GM12864 (cell line): Measurements from ENCODE around the gene RHBG.

Experiments
- DNase-seq: peaks from one replicate; pipeline ENCODE4 v3.0.0-alpha.2; 2011; ENCODE audit warnings: low read depth
- H3K4me3 ChIP-seq: 2 replicates; pipeline ENCODE4 v1.5.1; 2011; ENCODE audit warnings: mild to moderate bottlenecking, low read depth, low read length, control low read depth
- TF ChIP-seq, protein P1 (sequence below): IDR thresholded peaks from 2 replicates; pipeline ENCODE4 v1.5.1; 2011; ENCODE audit warnings: low read depth, mild to moderate bottlenecking, moderate library complexity, low read length, control low read depth, inconsistent platforms; ENCODE audit errors: missing control alignments

RHBG gene

DNA sequence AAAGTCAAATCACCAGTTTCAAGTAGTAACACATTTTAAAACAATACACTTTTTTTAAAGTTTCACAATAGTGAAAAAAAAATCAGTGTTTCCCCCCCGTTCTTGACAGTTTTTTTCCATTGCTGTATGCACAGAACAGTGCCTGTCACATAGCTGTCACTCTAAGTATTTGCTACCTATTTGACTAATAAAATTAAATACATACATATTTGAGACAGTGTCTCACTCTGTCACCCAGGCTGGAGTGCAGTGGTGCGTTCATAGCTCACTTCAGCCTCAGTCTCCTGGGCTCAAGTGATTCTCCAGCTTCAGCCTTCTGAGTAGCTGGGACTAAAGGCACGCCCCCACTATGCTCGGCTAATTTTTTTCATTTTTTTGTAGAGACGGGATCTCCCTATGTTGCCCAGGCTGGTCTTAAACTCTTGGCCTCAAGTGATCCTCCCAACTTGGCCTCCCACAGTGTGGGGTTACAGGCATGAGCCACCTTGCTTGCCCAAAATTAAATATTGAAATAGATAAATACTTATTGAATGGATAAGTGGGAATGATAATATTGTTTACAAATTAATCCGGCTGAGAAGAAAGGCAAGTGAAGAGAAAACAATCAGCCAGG lies 12.6 kb upstream of the RHBG start:
- TF ChIP-seq, protein P1, sequence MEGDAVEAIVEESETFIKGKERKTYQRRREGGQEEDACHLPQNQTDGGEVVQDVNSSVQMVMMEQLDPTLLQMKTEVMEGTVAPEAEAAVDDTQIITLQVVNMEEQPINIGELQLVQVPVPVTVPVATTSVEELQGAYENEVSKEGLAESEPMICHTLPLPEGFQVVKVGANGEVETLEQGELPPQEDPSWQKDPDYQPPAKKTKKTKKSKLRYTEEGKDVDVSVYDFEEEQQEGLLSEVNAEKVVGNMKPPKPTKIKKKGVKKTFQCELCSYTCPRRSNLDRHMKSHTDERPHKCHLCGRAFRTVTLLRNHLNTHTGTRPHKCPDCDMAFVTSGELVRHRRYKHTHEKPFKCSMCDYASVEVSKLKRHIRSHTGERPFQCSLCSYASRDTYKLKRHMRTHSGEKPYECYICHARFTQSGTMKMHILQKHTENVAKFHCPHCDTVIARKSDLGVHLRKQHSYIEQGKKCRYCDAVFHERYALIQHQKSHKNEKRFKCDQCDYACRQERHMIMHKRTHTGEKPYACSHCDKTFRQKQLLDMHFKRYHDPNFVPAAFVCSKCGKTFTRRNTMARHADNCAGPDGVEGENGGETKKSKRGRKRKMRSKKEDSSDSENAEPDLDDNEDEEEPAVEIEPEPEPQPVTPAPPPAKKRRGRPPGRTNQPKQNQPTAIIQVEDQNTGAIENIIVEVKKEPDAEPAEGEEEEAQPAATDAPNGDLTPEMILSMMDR = no peak
- no peak overlapping the region for H3K4me3 ChIP-seq
- DNase-seq = no peak

DNA sequence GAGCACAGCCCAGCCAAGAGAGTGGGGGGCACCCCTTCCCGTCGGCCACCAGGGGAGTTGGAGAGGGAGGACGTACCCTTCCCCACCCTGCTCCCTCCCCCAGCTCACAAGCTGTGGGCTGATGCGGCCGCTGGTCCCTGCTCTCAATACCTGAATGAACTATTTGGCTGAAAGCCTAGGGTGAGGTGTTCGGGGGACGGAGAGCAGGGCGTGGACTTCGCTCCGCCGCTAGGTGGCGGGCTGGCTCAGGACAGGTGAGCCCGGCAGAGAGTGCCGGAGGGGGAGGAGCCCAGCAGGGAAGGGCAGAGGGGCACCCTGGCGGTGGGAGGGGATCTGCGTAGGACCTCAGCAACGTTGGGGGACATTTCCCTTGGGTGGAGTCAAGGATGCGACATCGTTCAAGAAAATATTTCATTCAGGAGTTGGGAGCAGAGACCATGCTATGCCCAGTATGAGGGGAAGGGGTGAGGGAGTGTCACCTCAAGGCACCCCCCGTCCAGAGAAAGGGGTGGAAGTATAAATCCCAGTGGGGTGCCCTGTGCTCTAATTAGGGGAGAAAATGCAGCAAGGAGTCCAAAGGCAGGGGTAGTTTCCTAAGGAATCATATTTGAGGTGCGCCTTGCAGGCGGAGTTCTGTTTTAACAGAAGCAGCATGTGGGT lies 12.0 kb upstream of the RHBG start:
- TF ChIP-seq, protein P1 = peak; percentile 97
- H3K4me3 ChIP-seq = no peak overlapping the region
- no peak for DNase-seq

DNA sequence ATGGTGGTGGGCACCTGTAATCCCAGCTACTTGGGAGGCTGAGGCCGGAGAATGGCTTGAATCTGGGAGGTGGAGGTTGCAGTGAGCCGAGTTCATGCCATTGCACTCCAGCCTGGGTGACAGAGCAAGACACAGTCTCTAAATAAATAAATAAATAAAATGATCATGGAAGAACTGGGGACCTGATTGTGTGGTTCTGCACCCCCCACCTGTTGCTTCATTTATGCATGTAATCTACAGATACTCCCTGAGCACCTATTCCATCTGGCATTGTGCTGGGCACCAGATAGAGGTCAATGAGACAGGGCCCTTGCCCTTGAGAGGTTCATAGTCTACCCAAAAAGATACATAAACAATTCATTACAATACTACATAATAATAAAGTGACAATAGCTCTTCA lies 11.0 kb upstream of the RHBG start:
- TF ChIP-seq, protein P1 = no peak
- H3K4me3 ChIP-seq = no peak overlapping the region
- DNase-seq = no peak

DNA sequence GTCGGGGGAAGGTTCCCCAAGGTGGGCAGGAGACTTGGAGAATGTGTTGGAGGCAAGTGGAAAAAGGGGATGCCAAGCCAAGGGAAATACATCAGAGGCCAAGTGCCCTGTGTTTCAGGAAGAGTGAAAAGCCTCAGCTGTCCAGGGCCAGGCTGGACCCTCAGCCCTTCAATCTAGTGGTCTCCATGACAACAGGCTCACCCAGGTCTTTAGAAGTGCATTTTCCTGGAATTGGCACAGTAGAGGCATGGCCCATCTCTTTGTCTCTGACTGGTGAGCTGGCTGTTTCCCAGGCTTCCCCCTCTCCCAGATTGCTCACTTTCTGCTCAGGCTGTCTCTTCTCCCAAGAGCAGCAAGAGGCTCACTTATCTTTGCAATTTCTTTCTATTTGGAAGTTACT lies 10.4 kb upstream of the RHBG start:
- DNase-seq = no peak
- no peak overlapping the region for H3K4me3 ChIP-seq
- TF ChIP-seq, protein P1 = no peak

DNA sequence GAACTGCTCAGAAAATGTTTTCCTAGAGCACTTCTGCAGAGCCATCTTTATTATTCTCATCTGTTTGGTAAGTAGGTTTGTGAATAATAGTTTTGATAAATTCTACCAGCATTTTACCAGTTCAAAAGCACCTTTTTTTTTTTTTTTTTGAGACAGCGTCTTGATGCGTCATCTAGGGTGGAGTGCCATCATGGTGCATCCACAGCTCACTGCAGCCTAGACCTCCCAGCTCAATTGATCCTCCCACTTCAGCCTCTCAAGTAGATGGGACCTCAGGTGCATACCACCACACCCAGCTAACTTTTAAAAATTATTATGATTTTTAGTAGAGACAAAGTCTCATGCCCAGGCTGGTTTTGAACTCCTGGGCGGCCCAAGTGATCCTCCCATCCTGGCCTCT lies 9.8 kb upstream of the RHBG start:
- no peak overlapping the region for H3K4me3 ChIP-seq
- DNase-seq = no peak
- TF ChIP-seq, protein P1 = no peak

DNA sequence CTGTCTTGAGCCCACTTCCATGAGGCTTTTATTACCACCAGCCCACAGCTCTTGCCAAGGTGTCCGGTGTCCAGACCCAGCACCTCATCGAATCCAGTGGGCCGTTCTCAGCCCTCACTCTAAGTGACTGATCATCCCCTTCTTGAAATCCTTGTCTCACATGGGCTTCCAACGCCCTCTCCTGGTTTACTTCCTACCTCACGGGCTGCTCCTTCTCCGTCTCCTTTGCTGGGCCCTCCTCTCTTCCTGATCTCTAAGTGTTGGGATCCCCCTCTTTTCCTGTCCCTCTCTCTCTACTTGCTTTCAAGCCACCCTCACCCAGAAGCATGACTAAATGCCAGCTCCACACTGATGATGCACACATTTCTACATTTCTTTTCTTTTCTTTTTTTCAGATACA lies 9.0 kb upstream of the RHBG start:
- TF ChIP-seq, protein P1 = no peak
- DNase-seq = no peak
- H3K4me3 ChIP-seq = no peak overlapping the region

DNA sequence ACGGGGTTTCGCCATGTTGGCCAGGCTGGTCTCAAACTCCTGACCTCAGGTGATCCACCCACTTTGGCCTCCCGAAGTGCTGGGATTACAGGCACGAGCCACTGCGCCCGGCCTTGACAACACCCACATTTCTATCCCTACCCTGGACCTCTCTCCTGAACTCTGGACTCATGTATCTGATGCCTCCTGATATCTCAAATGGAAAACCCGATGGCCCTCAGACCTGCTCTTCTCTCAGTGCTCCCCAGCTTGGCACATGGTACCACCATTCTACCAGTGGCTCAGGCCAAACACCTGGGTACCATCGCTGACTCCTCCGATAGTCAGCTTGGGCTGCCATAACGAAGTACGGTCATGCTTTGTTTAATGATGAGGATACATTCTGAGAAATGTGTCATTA lies 8.5 kb upstream of the RHBG start:
- TF ChIP-seq, protein P1 = no peak
- no peak overlapping the region for H3K4me3 ChIP-seq
- DNase-seq = no peak
